Esophagus squamous epithelium (tissue), 4 donors: ENCODE measurements around the gene MTREX.

Experiments used
- POLR2A ChIP-seq, 4 donors: fragments of 450-650 bp; IDR thresholded peaks; one replicate each; pipeline ENCODE4 v1.6.1; 2017; ENCODE audit warnings: antibody characterized with exemption in 4 of 4, mild to moderate bottlenecking in 4 of 4, moderate library complexity in 3 of 4
- TF ChIP-seq, protein P1 (sequence below), 6 experiments: fragments of 450-650 bp in 4 of 6; fragments of 200-600 bp in 2 of 6; sonication (generic) in 2 of 6; IDR thresholded peaks; one replicate each; pipeline ENCODE4 v1.5.1; 2016 to 2019; ENCODE audit warnings: antibody characterized with exemption in 6 of 6, mild to moderate bottlenecking in 4 of 6, moderate library complexity in 4 of 6

DNA sequence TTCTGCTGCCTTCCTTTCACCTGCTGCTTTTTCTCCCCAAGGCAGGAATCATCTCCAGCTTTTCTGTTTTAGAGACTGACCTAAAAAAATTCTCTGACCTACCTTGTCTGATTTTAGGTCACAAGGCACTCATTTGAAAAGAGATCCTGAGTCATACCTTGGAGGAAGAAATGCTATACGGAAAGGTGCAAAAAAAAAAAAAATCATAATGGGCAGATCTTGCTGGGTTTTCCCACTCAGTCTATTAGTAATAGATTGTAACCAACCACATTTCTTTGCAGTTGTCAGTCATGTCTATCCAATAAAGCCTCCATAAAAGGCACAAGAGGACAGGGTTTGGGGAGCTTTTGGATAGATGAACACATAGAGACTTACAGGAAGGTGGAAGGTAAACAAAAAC, 70.0 kb downstream of the MTREX start:
- TF ChIP-seq POLR2A (IDR thresholded peaks at IDR 0.05), result no peak
- TF ChIP-seq, protein P1, sequence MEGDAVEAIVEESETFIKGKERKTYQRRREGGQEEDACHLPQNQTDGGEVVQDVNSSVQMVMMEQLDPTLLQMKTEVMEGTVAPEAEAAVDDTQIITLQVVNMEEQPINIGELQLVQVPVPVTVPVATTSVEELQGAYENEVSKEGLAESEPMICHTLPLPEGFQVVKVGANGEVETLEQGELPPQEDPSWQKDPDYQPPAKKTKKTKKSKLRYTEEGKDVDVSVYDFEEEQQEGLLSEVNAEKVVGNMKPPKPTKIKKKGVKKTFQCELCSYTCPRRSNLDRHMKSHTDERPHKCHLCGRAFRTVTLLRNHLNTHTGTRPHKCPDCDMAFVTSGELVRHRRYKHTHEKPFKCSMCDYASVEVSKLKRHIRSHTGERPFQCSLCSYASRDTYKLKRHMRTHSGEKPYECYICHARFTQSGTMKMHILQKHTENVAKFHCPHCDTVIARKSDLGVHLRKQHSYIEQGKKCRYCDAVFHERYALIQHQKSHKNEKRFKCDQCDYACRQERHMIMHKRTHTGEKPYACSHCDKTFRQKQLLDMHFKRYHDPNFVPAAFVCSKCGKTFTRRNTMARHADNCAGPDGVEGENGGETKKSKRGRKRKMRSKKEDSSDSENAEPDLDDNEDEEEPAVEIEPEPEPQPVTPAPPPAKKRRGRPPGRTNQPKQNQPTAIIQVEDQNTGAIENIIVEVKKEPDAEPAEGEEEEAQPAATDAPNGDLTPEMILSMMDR (IDR thresholded peaks at IDR 0.05), result no peak
